MCF 10A (cell line): ENCODE measurements around the gene TGIF2. TPM values are rescaled to one million over a fixed set of nuclear protein-coding genes. Genes with fewer than 3 reads are reported as not detected.

Experiments
- BruUV-seq: library from RNA; stranded (reverse); fragments of 400-500 nt; replicated peaks from 2 replicates; lab custom pipeline; 2021; lab: Mats Ljungman, UMichigan
- CTCF ChIA-PET: fragments of 300-600 bp; sonication (Branson Sonifier 250); formaldehyde crosslinking; extraction: SDS; loops from one replicate; lab custom pipeline; 2021; ENCODE audit warnings: antibody characterized with exemption, inconsistent platforms; lab: Yijun Ruan, JAX
- POLR2A ChIA-PET: fragments of 300-600, 350-650 bp; sonication (Branson Sonifier 250); formaldehyde crosslinking; extraction: SDS; loops from one replicate; lab custom pipeline; 2020; ENCODE audit warnings: antibody characterized with exemption, inconsistent platforms; lab: Yijun Ruan, JAX
- DNase-seq: peaks from one replicate; pipeline ENCODE4 v3.0.0-alpha.2; 2018; ENCODE audit not compliant: unreplicated experiment
- H3K27ac Mint-ChIP-seq: one replicate; pipeline ENCODE4 v1.8.0; 2022; ENCODE audit warnings: mild to moderate bottlenecking, low read depth, mixed read lengths; ENCODE audit not compliant: unreplicated experiment
- H3K27me3 Mint-ChIP-seq: one replicate; pipeline ENCODE4 v1.8.0; 2022; ENCODE audit warnings: mixed read lengths; ENCODE audit not compliant: insufficient read depth, unreplicated experiment
- H3K36me3 Mint-ChIP-seq: one replicate; pipeline ENCODE4 v1.8.0; 2022; ENCODE audit warnings: mild to moderate bottlenecking, moderate library complexity, mixed read lengths; ENCODE audit not compliant: insufficient read depth, unreplicated experiment
- H3K4me1 Mint-ChIP-seq: one replicate; pipeline ENCODE4 v1.8.0; 2022; ENCODE audit warnings: mixed read lengths; ENCODE audit not compliant: insufficient read depth, unreplicated experiment
- H3K4me3 Mint-ChIP-seq: one replicate; pipeline ENCODE4 v1.8.0; 2022; ENCODE audit warnings: mild to moderate bottlenecking, moderate library complexity, mixed read lengths; ENCODE audit not compliant: unreplicated experiment
- H3K9me3 Mint-ChIP-seq: one replicate; pipeline ENCODE4 v1.8.0; 2022; ENCODE audit warnings: mixed read lengths; ENCODE audit not compliant: unreplicated experiment
- CTCF ChIP-seq: fragments of 200-600 bp; IDR thresholded peaks from one replicate; pipeline ENCODE4 v1.8.0; 2022; ENCODE audit warnings: antibody characterized with exemption, mild to moderate bottlenecking; ENCODE audit not compliant: unreplicated experiment
- intact Hi-C: fragments of 100-400 bp; cut with micrococcal nuclease; formaldehyde crosslinking; loops from 2 replicates; pipeline ENCODE4 v1.14.1; 2022
- total RNA-seq: library from RNA; stranded (reverse); gene quantifications from 2 replicates; pipeline ENCODE4 v1.2.3, GENCODE V29; 2022

Gene TGIF2
- total RNA-seq, 1 experiment from 2014 or later, result 9.7 TPM

DNA sequence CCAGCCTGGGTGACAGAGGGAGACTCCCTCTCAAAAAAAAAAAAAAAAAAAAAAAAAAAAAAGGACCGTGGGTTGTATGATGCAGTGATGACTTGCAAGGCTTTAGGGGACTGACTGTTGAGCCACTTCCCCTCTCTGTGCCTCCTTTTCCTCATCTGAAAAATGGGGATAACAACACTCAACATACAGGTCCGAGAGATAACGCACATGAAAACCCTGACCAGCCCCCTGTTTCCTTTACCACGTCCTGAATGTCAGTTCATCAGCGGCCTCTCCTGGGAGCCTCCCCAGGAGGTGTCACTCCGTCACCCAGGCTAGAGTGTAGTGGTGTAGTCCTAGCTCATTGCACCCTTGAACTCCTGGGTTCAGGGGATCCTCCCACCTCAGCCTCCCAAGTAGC lies 68.7 kb downstream of the TGIF2 start:
- DNase-seq, result no peak
- no peak overlapping the region for H3K4me3 Mint-ChIP-seq
- BruUV-seq, result no TSS peak
- CTCF ChIA-PET, result no interaction called here
- no peaks in the 10 kb centered on the region for H3K36me3 Mint-ChIP-seq
- intact Hi-C loops, result no loop called here
- H3K27me3 Mint-ChIP-seq, result no peaks in the 10 kb centered on the region
- H3K4me1 Mint-ChIP-seq, result no peaks in the 10 kb centered on the region
- POLR2A ChIA-PET, result interaction anchor here (0.6 kb wide), 1 partner anchor 91 kb away, joined by 3 read pairs; no protein-coding TSS in a partner anchor
- H3K27ac Mint-ChIP-seq, result no peak overlapping the region
- no peak for TF ChIP-seq CTCF
- H3K9me3 Mint-ChIP-seq, result no peaks in the 10 kb centered on the region

Other genes with a start within 250 kb of the TGIF2 start
- 4.3 and 7.9 TPM in 2 replicates for gene MYL9, start 32.1 kb upstream of the TGIF2 start, total RNA-seq
- 112 and 125 TPM in 2 replicates for gene RAB5IF, start 32.2 kb downstream of the TGIF2 start, total RNA-seq
- not detected in 2 replicates for gene SLA2, start 72.6 kb downstream of the TGIF2 start, total RNA-seq
- gene NDRG3, start 172.5 kb downstream of the TGIF2 start, total RNA-seq, result 7.5 and 10.3 TPM in 2 replicates
- 7.8 and 8.4 TPM in 2 replicates for gene DSN1, start 200.2 kb downstream of the TGIF2 start, total RNA-seq